ENCODE results near the gene MCUB. TPM values are rescaled to one million over a fixed set of nuclear protein-coding genes. Genes with fewer than 3 reads are reported as not detected.

The MCUB gene
- total and polyA plus RNA-seq, 2 of the 13 experiments (the other 11 are each of a cell fraction or from before 2014, with no cell fraction given) = 0.95 to 2.2 TPM

DNA sequence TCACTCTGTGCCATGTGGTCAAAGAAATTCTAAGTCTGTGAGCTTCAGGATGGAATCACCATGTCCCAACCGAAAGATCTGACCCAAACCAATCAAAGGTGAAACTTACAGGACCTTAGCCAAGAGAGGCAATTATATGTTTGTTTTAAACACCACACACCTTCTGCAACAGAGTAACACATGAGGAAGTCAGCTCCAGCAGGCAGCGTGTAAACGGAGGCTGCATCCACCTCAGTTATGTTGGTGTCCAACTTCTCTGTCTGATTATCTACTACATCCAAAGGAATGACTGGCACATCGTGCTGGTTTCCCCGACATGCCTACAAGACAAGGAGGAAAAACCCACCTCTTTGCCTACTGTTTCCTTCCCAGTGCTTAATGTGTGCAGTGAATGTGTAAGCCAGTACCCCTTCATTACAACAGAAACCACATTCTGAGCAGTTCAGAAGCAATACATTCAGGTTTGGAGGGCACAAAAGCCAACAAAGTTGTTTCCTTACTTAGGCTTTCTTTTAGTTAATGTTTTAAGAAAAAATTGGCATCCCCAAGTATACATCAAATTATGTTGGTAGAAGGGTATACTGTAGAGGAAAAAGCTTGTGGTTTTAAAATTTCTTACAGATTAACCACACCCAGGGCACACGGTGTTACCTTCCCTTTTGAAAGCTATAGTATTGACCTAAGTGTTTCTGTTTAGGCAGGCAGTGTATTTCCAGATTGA lies 130.8 kb downstream of the MCUB start:
- no peak overlapping the region for H3K4me2 ChIP-seq (ENCODE audit: low read depth, low read length)
- no peaks in the 10 kb centered on the region for H3K9me3 ChIP-seq (ENCODE audit: low read length)
- H3K9ac ChIP-seq (ENCODE audit: insufficient read depth, low read depth, low read length) = no peak overlapping the region
- H4K20me1 ChIP-seq (ENCODE audit: insufficient read depth, low read length) = no peaks in the 10 kb centered on the region
- no TSS peak for BruUV-seq (replicated peaks)
- ATAC-seq = no peak
- intact Hi-C loops (cut with micrococcal nuclease; ENCODE audit: unreplicated experiment) = no loop called here
- H2AFZ ChIP-seq (ENCODE audit: low read length) = no peak overlapping the region
- H3K79me2 ChIP-seq (ENCODE audit: insufficient read depth, low read length) = no peaks in the 10 kb centered on the region
- no peak overlapping the region for H3K4me3 ChIP-seq (replicated peaks in 1 of 3; ENCODE audit: insufficient read depth in 1 of 3, low read depth in 2 of 3, low read length in 3 of 3)
- no peaks in the 10 kb centered on the region for H3K27me3 ChIP-seq (ENCODE audit: control insufficient read depth in 1 of 2, insufficient read depth in 2 of 2, low read length in 2 of 2)
- in situ Hi-C loops (cut with HindIII; ENCODE audit: extremely low pct_ligation_motif_present, low pct_unique_long_range_greater_than_20kb) = no loop called here
- H3K36me3 ChIP-seq (replicated peaks in 1 of 2; ENCODE audit: control insufficient read depth in 1 of 2, insufficient read depth in 2 of 2, low read length in 2 of 2) = peaks cover 0 to 9% of the 10 kb centered on the region in 2 experiments; a peak in 1 of 5 replicates
- no peak overlapping the region for H3K27ac ChIP-seq (ENCODE audit: extremely low read length, insufficient read depth, low read length)
- no peaks in the 10 kb centered on the region for H3K4me1 ChIP-seq (ENCODE audit: insufficient read depth, low read length)
- whole genome bisulfite sequencing (ENCODE audit: low lambda C conversion rate) = 92% methylated on average over 5 of the region's 6 CpGs
- CTCF ChIA-PET (ENCODE audit: low intra/inter-chr PET ratio, low total read pairs) = no interaction called here
- DNase-seq (ENCODE audit: low spot score) = no peak
- POLR2A ChIA-PET = no interaction called here
- no peak for FAIRE-seq
- TF ChIP-seq ZNF652 (CRISPR knock-in tag; IDR thresholded peaks at IDR 0.05; ENCODE audit: borderline replicate concordance, low read depth) (no peak), ZNF263 (CRISPR knock-in tag; IDR thresholded peaks at IDR 0.05) (no peak), ZNF235 (CRISPR knock-in tag; IDR thresholded peaks at IDR 0.05; ENCODE audit: borderline replicate concordance) (no peak), SP1 (IDR thresholded peaks at IDR 0.05) (no peak), SP1 (CRISPR knock-in tag; IDR thresholded peaks at IDR 0.05) (no peak), SNAPC2 (CRISPR knock-in tag; IDR thresholded peaks at IDR 0.05) (no peak)
- TF ChIP-seq, protein P1, sequence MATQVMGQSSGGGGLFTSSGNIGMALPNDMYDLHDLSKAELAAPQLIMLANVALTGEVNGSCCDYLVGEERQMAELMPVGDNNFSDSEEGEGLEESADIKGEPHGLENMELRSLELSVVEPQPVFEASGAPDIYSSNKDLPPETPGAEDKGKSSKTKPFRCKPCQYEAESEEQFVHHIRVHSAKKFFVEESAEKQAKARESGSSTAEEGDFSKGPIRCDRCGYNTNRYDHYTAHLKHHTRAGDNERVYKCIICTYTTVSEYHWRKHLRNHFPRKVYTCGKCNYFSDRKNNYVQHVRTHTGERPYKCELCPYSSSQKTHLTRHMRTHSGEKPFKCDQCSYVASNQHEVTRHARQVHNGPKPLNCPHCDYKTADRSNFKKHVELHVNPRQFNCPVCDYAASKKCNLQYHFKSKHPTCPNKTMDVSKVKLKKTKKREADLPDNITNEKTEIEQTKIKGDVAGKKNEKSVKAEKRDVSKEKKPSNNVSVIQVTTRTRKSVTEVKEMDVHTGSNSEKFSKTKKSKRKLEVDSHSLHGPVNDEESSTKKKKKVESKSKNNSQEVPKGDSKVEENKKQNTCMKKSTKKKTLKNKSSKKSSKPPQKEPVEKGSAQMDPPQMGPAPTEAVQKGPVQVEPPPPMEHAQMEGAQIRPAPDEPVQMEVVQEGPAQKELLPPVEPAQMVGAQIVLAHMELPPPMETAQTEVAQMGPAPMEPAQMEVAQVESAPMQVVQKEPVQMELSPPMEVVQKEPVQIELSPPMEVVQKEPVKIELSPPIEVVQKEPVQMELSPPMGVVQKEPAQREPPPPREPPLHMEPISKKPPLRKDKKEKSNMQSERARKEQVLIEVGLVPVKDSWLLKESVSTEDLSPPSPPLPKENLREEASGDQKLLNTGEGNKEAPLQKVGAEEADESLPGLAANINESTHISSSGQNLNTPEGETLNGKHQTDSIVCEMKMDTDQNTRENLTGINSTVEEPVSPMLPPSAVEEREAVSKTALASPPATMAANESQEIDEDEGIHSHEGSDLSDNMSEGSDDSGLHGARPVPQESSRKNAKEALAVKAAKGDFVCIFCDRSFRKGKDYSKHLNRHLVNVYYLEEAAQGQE (IDR thresholded peaks at IDR 0.05; ENCODE audit: borderline replicate concordance in 1 of 2, low read depth in 1 of 2, low read length in 2 of 2) = no peak
